ENCODE measurements around the gene PRKACG.
"Not testable (repeated sequence)": the region's sequence is repeated elsewhere in the genome, so short reads cannot be mapped to it uniquely, and the experiment has no call there.

Gene PRKACG

GRCh38 chr9:69023650-69024049 is 9.7 kb upstream of the PRKACG start:
- no peak for DNase-seq

GRCh38 chr9:69020301-69021145 is 6.6 kb upstream of the PRKACG start:
- no peak for DNase-seq

GRCh38 chr9:69019808-69020207 is 5.9 kb upstream of the PRKACG start:
- no peak for DNase-seq

- DNase-seq = no peak
These were observed 4.8 kb upstream of the PRKACG start for GRCh38 chr9:69018737-69019136.

GRCh38 chr9:69016191-69017096 is 2.5 kb upstream of the PRKACG start:
- DNase-seq = no peak

GRCh38 chr9:69013382-69013727 is 558 bp downstream of the PRKACG start:
- DNase-seq = no peak

- DNase-seq = no peak
These were observed 1.1 kb downstream of the PRKACG start for GRCh38 chr9:69012696-69013381.

GRCh38 chr9:69009708-69010107 is 4.2 kb downstream of the PRKACG start:
- DNase-seq = no peak

GRCh38 chr9:69004836-69005235 is 9.1 kb downstream of the PRKACG start:
- DNase-seq = no peak

GRCh38 chr9:69003051-69003450 is 10.9 kb downstream of the PRKACG start:
- no peak for DNase-seq

GRCh38 chr9:69001921-69002320 is 12.0 kb downstream of the PRKACG start:
- DNase-seq = no peak

GRCh38 chr9:68999393-69000105 is 14.4 kb downstream of the PRKACG start:
- DNase-seq = peak; percentile 86

- DNase-seq = no peak
These were observed 15.1 kb downstream of the PRKACG start for GRCh38 chr9:68998812-68999211.

GRCh38 chr9:68998385-68998784 is 15.5 kb downstream of the PRKACG start:
- DNase-seq = no peak

GRCh38 chr9:68997666-68998065 is 16.2 kb downstream of the PRKACG start:
- no peak for DNase-seq

- DNase-seq = peak; percentile 45
These were observed 17.5 kb downstream of the PRKACG start for GRCh38 chr9:68996462-68996861.

GRCh38 chr9:68995776-68996175 is 18.1 kb downstream of the PRKACG start:
- peak; percentile 21 for DNase-seq

- no peak for DNase-seq
These were observed 22.5 kb downstream of the PRKACG start for GRCh38 chr9:68991457-68991856.

GRCh38 chr9:68986949-68987348 is 27.0 kb downstream of the PRKACG start:
- DNase-seq = not testable (repeated sequence)

- no peak for DNase-seq
These were observed 30.1 kb downstream of the PRKACG start for GRCh38 chr9:68983522-68984424.

GRCh38 chr9:68983008-68983411 is 30.9 kb downstream of the PRKACG start:
- no peak for DNase-seq

GRCh38 chr9:68981789-68982188 is 32.1 kb downstream of the PRKACG start:
- DNase-seq = no peak
